Measurements from ENCODE around the gene ARMC2.

GRCh38 chr6:108947114-108947854 lies 99.1 kb downstream of the ARMC2 start:
- TF ChIP-seq CTCF (IDR thresholded peaks at IDR 0.05): no peak
- TF ChIP-seq POLR2A (IDR thresholded peaks at IDR 0.05): no peak
- TF ChIP-seq POLR2AphosphoS5 (IDR thresholded peaks at IDR 0.05): peak; percentile 32 to 68 (median 50)
- TF ChIP-seq EP300 (IDR thresholded peaks at IDR 0.05): no peak
